NCI-H1092 treated with DMSO at 0.1 percent for 48 hours (cell line): ENCODE data around the gene MROH7.

ENCODE experiments used
- DNase-seq: peaks from one replicate; lab custom pipeline; 2025; lab: John Stamatoyannopoulos, UW

The MROH7 gene

GRCh38 chr1:54651608-54652007 lies 10.0 kb downstream of the MROH7 start:
- DNase-seq, result no peak

GRCh38 chr1:54652168-54652567 lies 10.6 kb downstream of the MROH7 start:
- no peak for DNase-seq

GRCh38 chr1:54653036-54653435 lies 11.4 kb downstream of the MROH7 start:
- no peak for DNase-seq

GRCh38 chr1:54658164-54658913 lies 16.8 kb downstream of the MROH7 start:
- no peak for DNase-seq

GRCh38 chr1:54663725-54664124 lies 22.1 kb downstream of the MROH7 start:
- DNase-seq, result no peak

GRCh38 chr1:54664364-54664763 lies 22.8 kb downstream of the MROH7 start:
- DNase-seq, result no peak

- DNase-seq, result no peak
Measured at GRCh38 chr1:54665852-54666251, 24.3 kb downstream of the MROH7 start.

GRCh38 chr1:54666333-54666732 lies 24.7 kb downstream of the MROH7 start:
- no peak for DNase-seq

- no peak for DNase-seq
Measured at GRCh38 chr1:54667797-54668196, 26.2 kb downstream of the MROH7 start.

GRCh38 chr1:54668567-54668966 lies 27.0 kb downstream of the MROH7 start:
- no peak for DNase-seq

GRCh38 chr1:54671985-54672608 lies 30.5 kb downstream of the MROH7 start:
- peak; percentile 34 for DNase-seq

- DNase-seq, result no peak
Measured at GRCh38 chr1:54678776-54679643, 37.4 kb downstream of the MROH7 start.

GRCh38 chr1:54679706-54680105 lies 38.1 kb downstream of the MROH7 start:
- DNase-seq, result no peak

- no peak for DNase-seq
Measured at GRCh38 chr1:54680387-54680786, 38.8 kb downstream of the MROH7 start.

- DNase-seq, result peak; percentile 12
Measured at GRCh38 chr1:54681358-54681757, 39.8 kb downstream of the MROH7 start.

GRCh38 chr1:54683453-54683852 lies 41.9 kb downstream of the MROH7 start:
- no peak for DNase-seq

GRCh38 chr1:54685335-54685905 lies 43.8 kb downstream of the MROH7 start:
- DNase-seq, result no peak

GRCh38 chr1:54686155-54686554 lies 44.6 kb downstream of the MROH7 start:
- DNase-seq, result no peak

GRCh38 chr1:54694771-54695170 lies 53.2 kb downstream of the MROH7 start:
- no peak for DNase-seq

GRCh38 chr1:54695221-54695620 lies 53.6 kb downstream of the MROH7 start:
- DNase-seq, result no peak

- DNase-seq, result no peak
Measured at GRCh38 chr1:54695764-54696163, 54.2 kb downstream of the MROH7 start.

- DNase-seq, result no peak
Measured at GRCh38 chr1:54696262-54696661, 54.7 kb downstream of the MROH7 start.
